ENCODE data around the gene ZNF516. TPM values are rescaled to one million over a fixed set of nuclear protein-coding genes. Genes with fewer than 3 reads are reported as not detected.

Gene ZNF516
- total and polyA plus RNA-seq, 7 donors = 2.1 to 29.9 (median 24.3) TPM

GRCh38 chr18:76514573-76514972 is 19.5 kb upstream of the ZNF516 start:
- no peaks in the 10 kb centered on the region for H3K9me3 ChIP-seq
- no peak overlapping the region for H3K4me3 ChIP-seq
- H3K27ac ChIP-seq = no peak overlapping the region
- no peaks in the 10 kb centered on the region for H3K36me3 ChIP-seq
- intact Hi-C loops (cut with DNase I) = no loop called here
- H3K27me3 ChIP-seq = peaks cover 0 to 4% (median 0%) of the 10 kb centered on the region in 3 donors
- DNase-seq = no peak
- H3K4me1 ChIP-seq = no peaks in the 10 kb centered on the region
- no peak for TF ChIP-seq CTCF (IDR thresholded peaks at IDR 0.05)
- no peak for TF ChIP-seq EP300 (IDR thresholded peaks at IDR 0.05)
- no peak for TF ChIP-seq POLR2A (IDR thresholded peaks at IDR 0.05)
- no peak for TF ChIP-seq POLR2AphosphoS5 (IDR thresholded peaks at IDR 0.05)
- WGBS, 2 donors = 78 to 80% methylated on average over 10 of the region's 10 CpGs

GRCh38 chr18:76507830-76508385 is 12.9 kb upstream of the ZNF516 start:
- 92 to 93% methylated on average over 17 of the region's 17 CpGs for WGBS, 2 donors
- TF ChIP-seq POLR2AphosphoS5 (IDR thresholded peaks at IDR 0.05) = no peak
- TF ChIP-seq CTCF (IDR thresholded peaks at IDR 0.05) = no peak
- TF ChIP-seq POLR2A (IDR thresholded peaks at IDR 0.05) = no peak
- TF ChIP-seq EP300 (IDR thresholded peaks at IDR 0.05) = no peak
- intact Hi-C loops (cut with DNase I) = no loop called here

GRCh38 chr18:76506974-76507764 is 12.1 kb upstream of the ZNF516 start:
- 93% methylated on average over 21 of the region's 21 CpGs for WGBS, 2 donors
- TF ChIP-seq EP300 (IDR thresholded peaks at IDR 0.05) (no peak), CTCF (IDR thresholded peaks at IDR 0.05) (no peak), POLR2AphosphoS5 (IDR thresholded peaks at IDR 0.05) (no peak), POLR2A (IDR thresholded peaks at IDR 0.05) (no peak)
- H3K9me3 ChIP-seq = no peaks in the 10 kb centered on the region
- H3K27ac ChIP-seq = no peak overlapping the region
- H3K4me1 ChIP-seq = no peaks in the 10 kb centered on the region
- intact Hi-C loops (cut with DNase I) = no loop called here
- H3K4me3 ChIP-seq = no peak overlapping the region
- no peaks in the 10 kb centered on the region for H3K27me3 ChIP-seq
- H3K36me3 ChIP-seq = no peaks in the 10 kb centered on the region
- DNase-seq = no peak

More at GRCh38 chr18:76507830-76508385, 12.9 kb upstream of the ZNF516 start:
- H3K9me3 ChIP-seq = no peaks in the 10 kb centered on the region
- no peaks in the 10 kb centered on the region for H3K27me3 ChIP-seq
- no peaks in the 10 kb centered on the region for H3K4me1 ChIP-seq
- no peaks in the 10 kb centered on the region for H3K36me3 ChIP-seq
- H3K27ac ChIP-seq = no peak overlapping the region
- no peak for DNase-seq
- H3K4me3 ChIP-seq = no peak overlapping the region

GRCh38 chr18:76506395-76506794 is 11.4 kb upstream of the ZNF516 start:
- DNase-seq = no peak
- Histone ChIP-seq H3K4me1 (no peaks in the 10 kb centered on the region), H3K27me3 (no peaks in the 10 kb centered on the region), H3K9me3 (no peaks in the 10 kb centered on the region), H3K27ac (no peak overlapping the region), H3K4me3 (no peak overlapping the region), H3K36me3 (no peaks in the 10 kb centered on the region)
- 91 to 93% methylated on average over 9 of the region's 9 CpGs for WGBS, 2 donors
- intact Hi-C loops (cut with DNase I) = no loop called here
- TF ChIP-seq POLR2A (IDR thresholded peaks at IDR 0.05) (no peak), EP300 (IDR thresholded peaks at IDR 0.05) (no peak)

- no peaks in the 10 kb centered on the region for H3K36me3 ChIP-seq
- H3K9me3 ChIP-seq = no peaks in the 10 kb centered on the region
- no peaks in the 10 kb centered on the region for H3K27me3 ChIP-seq
- H3K4me3 ChIP-seq = no peak overlapping the region
- WGBS, 2 donors = 81 to 90% methylated on average over 2 of the region's 2 CpGs
- DNase-seq = no peak
- no peak overlapping the region for H3K27ac ChIP-seq
- TF ChIP-seq EP300 (IDR thresholded peaks at IDR 0.05) (no peak), POLR2AphosphoS5 (IDR thresholded peaks at IDR 0.05) (no peak), POLR2A (IDR thresholded peaks at IDR 0.05) (no peak)
- no peaks in the 10 kb centered on the region for H3K4me1 ChIP-seq
- intact Hi-C loops (cut with DNase I) = no loop called here
Measured at GRCh38 chr18:76505614-76506013, 10.6 kb upstream of the ZNF516 start.

Data from sigmoid colon (tissue), 7 donors.